Stimulated activated naive B cell treated with anti-CD40 and anti-IgM and Interleukin-4, amounts not matched to agents 10 μg/mL and 1 μg/mL and 100 μg/mL, for 72 hours (primary cell): ENCODE data around the gene RPL27.
A peak's percentile ranks its signal among the peaks of the same experiment; 100 is the strongest.

Experiments used
- ATAC-seq, 2 donors: fragments of 150-1000 bp; cut with Tn5 transposase; replicated peaks; 2 replicates each; pipeline ENCODE4 v1.10.0; 2021; ENCODE audit warnings: moderate library complexity in 1 of 2
- DNase-seq: peaks from one replicate; pipeline ENCODE4 v3.0.0; 2021
- H3K27ac Mint-ChIP-seq: one replicate; pipeline ENCODE4 v1.8.0; 2022; ENCODE audit warnings: mild to moderate bottlenecking, mixed read lengths
- H3K27me3 Mint-ChIP-seq, 2 donors: one replicate each; pipeline ENCODE4 v1.8.0; 2022; ENCODE audit warnings: mixed read lengths in 2 of 2
- H3K36me3 Mint-ChIP-seq, 2 donors: one replicate each; pipeline ENCODE4 v1.8.0; 2022; ENCODE audit warnings: mixed read lengths in 2 of 2, mild to moderate bottlenecking in 1 of 2
- H3K4me1 Mint-ChIP-seq, 2 donors: one replicate each; pipeline ENCODE4 v1.8.0; 2022; ENCODE audit warnings: mixed read lengths in 2 of 2, mild to moderate bottlenecking in 1 of 2
- H3K4me3 Mint-ChIP-seq, 2 donors: one replicate each; pipeline ENCODE4 v1.8.0; 2022; ENCODE audit warnings: mild to moderate bottlenecking in 2 of 2, mixed read lengths in 2 of 2, moderate library complexity in 1 of 2
- H3K9me3 Mint-ChIP-seq, 2 donors: one replicate each; pipeline ENCODE4 v1.8.0; 2022; ENCODE audit warnings: mixed read lengths in 2 of 2, mild to moderate bottlenecking in 1 of 2

Gene RPL27

DNA sequence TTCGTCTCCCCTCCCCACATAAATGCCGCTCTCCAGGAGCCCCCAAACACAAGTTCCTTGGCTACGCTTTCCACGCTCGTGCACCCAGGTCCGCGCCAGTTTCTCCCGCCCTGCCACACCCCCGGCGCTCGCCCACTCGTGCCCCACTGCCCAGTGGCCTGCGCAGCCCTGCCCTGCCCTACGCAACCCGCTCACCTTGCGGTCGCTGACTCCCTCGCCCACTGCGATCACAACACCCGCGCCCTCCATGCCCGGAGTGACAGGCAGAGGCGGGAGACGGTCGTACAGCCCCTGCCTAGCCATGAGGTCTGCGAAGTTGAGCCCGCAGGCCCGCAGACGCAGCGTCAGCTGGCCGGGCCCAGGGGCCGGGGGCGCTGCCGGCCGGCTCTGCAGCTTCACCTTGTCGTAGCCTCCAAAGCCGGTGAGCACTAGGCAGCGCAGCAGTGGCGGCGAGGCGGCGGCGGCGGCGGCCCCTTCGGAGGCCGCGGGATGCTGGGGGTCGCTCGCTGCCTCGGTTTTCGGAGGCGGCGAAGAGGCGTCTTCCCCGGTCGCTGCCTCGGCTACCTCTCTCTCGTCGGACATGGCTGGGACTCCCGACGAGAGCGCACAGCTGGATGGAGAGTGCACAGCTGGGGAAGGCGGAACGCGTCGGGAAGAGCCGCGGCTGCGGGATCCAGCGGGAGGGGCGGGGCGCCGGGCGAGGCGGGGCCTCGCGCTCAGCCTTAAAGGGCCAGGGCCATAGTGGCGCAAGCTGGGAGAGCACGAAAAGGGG, 23.7 kb downstream of the RPL27 start, which contains the start of gene VAT1:
VAT1 (minus strand) TSS at position 645 of the 772 bp plus-strand sequence; CDS start at position 582, 63 bp downstream.
- Mint-ChIP-seq H3K36me3 (no peaks in the 10 kb centered on the region), H3K27ac (peak within 1 kb of the TSS; percentile 96), H3K4me3 (peak within 1 kb of the TSS; percentile 87 to 93), H3K27me3 (no peaks in the 10 kb centered on the region), H3K4me1 (peaks cover 22 to 45% of the 10 kb centered on the region in 2 donors), H3K9me3 (no peaks in the 10 kb centered on the region)
- peak; percentile 34 for DNase-seq
- peak; percentile 52 to 53 for ATAC-seq

DNA sequence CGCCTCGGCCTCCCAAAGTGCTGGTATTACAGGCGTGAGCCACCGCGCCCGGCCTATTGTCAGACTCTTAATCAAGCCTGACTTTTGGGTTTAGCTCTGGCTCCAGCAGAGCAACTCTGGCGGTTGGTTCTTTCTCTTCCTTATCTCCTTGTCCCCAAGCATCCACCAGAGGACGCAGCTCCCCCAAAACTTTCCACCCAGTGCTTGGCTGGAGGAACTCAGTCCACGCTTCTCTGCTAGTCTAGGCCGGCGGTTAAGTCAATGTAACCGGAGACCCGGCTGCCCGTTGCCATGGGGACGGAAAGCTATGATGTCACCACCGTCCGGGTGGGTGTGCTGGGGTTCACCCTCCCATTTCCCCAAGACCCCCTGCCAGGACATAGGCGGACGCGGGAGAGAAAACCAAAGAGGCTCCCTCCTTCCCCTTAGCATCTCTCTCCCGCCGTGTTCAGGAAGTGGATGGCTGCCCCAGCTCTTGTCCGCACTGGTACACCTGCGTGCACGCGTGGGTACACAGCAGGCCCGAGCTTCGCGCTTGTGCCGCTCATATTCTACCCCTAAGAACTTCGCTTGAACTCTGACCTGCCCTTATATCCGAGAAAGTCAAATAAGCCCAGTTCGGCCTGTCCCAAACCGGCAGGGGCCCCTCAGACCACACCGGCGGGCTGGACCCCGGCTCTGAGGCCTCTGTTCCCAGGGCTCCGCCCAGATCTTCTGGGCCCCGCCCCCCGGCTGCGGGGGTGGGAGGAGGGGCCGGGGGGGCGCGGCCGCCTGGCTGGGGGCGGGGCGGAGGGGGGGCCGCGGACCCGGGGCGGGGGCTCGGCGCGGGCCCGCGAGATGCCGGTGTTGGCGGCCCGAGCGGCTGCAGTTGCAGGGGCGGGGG, 26.4 kb downstream of the RPL27 start, which contains the start of gene RND2:
RND2 (plus strand) TSS at position 825 of the 883 bp plus-strand sequence. CDS start 117 bp downstream, outside the sequence.
- ATAC-seq (peak; percentile 75 to 76), DNase-seq (peak; percentile 81)
- Mint-ChIP-seq H3K27ac (peak within 1 kb of the TSS; percentile 94), H3K9me3 (no peaks in the 10 kb centered on the region), H3K36me3 (no peaks in the 10 kb centered on the region), H3K4me1 (peaks cover 18 to 41% of the 10 kb centered on the region in 2 donors), H3K4me3 (peak within 1 kb of the TSS; percentile 85 to 90), H3K27me3 (no peaks in the 10 kb centered on the region)

DNA sequence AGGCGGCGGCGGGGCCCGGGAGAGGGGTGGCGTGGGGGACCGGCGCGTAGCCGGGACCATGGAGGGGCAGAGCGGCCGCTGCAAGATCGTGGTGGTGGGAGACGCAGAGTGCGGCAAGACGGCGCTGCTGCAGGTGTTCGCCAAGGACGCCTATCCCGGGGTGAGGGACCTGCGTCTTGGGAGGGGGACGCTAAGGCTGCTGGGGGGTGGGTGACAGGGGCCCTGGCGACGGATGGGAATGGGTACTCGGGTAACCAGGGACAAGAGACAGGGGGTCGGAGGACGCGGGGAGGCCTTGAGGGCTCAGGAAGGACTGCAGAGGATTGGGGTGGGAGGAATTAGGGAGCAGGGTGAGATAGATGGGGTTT, 27.1 kb downstream of the RPL27 start:
- Mint-ChIP-seq H3K4me1 (peaks cover 18 to 37% of the 10 kb centered on the region in 2 donors), H3K4me3 (peak overlapping the region; percentile 67 to 72), H3K27ac (no peak overlapping the region), H3K36me3 (no peaks in the 10 kb centered on the region), H3K9me3 (no peaks in the 10 kb centered on the region), H3K27me3 (no peaks in the 10 kb centered on the region)
- peak; percentile 1 to 4 for ATAC-seq
- DNase-seq, result no peak

DNA sequence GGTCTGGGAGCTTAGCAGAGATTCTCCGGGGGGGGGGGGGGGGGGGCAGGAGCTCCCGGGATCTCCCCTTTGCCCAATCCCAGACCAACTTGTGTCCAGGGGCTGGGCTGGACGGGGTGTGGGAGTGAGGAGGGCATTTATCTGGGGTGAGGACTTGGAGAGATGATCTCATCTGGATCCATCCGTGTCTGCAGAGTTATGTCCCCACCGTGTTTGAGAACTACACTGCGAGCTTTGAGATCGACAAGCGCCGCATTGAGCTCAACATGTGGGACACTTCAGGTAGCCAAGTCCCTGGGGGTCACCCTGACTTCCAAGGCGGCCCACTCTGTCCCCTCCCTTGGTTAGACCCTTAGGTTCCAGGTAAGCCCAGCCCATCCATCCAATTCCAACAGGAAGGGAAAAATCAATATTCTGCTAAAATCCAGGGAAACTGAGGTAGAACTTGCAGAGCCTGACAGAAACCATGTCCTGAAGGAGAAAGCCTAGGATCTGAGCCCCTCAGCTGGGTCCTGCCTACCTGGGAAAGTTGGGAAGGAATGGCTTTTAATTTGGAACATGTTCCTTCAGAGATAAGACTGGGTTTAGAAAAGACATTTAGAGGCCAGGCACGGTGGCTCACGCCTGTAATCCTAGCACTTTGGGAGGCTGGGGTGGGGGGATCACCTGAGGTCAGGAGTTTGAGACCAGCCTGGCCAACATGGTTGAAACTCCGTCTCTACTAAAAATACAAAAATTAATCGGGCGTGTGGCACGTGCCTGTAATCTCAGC, 27.7 kb downstream of the RPL27 start:
- Mint-ChIP-seq H3K4me3 (peak overlapping the region in 1 of 2 donors; percentile 67), H3K4me1 (peaks cover 16 to 35% of the 10 kb centered on the region in 2 donors), H3K27me3 (no peaks in the 10 kb centered on the region), H3K36me3 (no peaks in the 10 kb centered on the region), H3K27ac (no peak overlapping the region), H3K9me3 (no peaks in the 10 kb centered on the region)
- ATAC-seq (no peak), DNase-seq (no peak)

DNA sequence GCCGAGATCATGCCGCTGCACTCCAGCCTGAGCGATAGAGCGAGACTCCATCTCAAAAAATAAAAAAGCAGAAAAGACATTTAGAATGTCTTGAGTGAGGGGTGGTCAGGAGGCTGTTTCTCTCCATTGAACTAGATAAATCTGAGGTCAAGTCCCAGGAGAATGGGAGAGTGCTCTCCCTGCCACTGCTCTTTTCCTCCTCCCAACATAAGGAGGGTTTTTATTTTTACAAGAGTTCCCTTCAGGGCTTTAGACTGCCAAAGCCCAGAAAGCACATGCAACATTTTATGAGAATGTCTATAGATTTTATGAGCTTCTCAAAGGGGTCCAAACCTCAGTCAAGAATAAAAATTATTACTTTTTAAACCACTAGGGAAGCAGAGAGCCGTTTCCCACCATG, 28.4 kb downstream of the RPL27 start:
- Mint-ChIP-seq H3K4me1 (peaks cover 13 to 29% of the 10 kb centered on the region in 2 donors), H3K36me3 (no peaks in the 10 kb centered on the region), H3K27me3 (no peaks in the 10 kb centered on the region), H3K27ac (no peak overlapping the region), H3K9me3 (no peaks in the 10 kb centered on the region), H3K4me3 (no peak overlapping the region)
- ATAC-seq, result no peak
- DNase-seq, result no peak

DNA sequence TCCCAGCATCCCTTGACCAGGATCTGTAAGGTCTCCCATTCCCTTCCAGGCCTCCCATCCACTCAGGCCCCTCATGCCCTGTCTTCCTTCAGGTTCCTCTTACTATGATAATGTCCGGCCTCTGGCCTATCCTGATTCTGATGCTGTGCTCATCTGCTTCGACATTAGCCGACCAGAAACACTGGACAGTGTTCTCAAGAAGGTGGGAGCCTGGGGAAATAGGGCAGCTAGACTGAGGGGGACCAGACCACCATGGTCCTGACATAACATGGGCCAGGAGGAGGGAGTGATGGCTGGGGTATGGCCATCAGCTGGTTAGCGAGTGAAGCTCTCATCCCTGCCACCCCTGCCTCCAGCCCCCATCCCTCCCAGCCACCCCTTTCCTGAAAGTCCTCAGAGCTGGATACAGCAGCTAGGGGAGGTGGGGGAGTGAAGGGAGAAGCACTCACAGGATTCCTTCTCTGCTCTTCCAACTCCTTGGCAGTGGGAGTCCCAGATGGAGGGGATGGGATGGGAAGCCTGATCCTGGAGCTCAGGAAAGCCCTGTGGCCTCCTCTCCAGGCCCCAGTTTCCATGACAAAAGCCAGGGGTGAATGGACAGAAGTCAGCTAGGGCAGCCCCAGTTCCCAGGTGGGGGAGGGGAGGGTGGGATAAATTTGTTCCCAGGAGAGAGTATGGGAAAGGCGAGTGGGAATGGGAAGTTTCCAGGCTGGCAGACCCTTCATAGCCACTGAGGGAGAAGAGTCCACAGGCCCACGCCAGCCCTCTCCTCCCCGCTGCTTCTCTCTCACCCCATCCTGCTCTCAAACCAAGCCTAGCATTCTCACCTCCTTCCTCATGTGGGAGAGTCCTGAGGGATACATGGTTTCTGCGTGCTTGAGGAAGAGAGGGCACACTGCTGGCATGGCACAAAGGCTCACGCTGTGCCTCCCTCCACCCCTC, 29.1 kb downstream of the RPL27 start:
- peaks cover 11 to 21% of the 10 kb centered on the region in 2 donors for H3K4me1 Mint-ChIP-seq
- no peaks in the 10 kb centered on the region for H3K27me3 Mint-ChIP-seq
- H3K4me3 Mint-ChIP-seq, result no peak overlapping the region
- DNase-seq, result no peak
- H3K27ac Mint-ChIP-seq, result no peak overlapping the region
- H3K36me3 Mint-ChIP-seq, result no peaks in the 10 kb centered on the region
- H3K9me3 Mint-ChIP-seq, result no peaks in the 10 kb centered on the region
- no peak for ATAC-seq

DNA sequence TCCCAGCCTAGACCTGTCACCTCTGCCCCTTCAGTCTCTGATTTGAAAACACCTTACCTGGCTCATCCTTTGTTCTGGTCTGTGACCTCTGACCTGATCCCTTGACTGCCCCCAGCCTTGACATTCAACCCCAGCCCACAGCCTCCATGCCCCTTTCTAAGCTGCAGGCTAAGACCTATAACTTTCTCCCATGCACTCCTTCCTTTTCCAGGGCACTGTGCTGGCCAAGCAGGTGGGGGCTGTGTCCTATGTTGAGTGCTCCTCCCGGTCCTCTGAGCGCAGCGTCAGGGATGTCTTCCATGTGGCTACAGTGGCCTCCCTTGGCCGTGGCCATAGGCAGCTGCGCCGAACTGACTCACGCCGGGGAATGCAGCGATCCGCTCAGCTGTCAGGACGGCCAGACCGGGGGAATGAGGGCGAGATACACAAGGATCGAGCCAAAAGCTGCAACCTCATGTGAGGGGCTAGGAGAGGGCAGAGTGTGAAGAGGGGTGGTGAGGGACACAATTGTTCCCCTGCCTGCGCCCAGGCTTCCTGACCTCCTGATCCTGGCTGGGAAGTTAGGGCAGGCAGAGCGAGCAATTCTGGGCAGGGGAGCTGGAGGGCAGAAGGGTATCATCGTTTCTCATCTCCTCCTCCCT, 30.1 kb downstream of the RPL27 start:
- Mint-ChIP-seq H3K27ac (no peak overlapping the region), H3K36me3 (no peaks in the 10 kb centered on the region), H3K27me3 (no peaks in the 10 kb centered on the region), H3K4me3 (no peak overlapping the region), H3K4me1 (peaks cover 11 to 17% of the 10 kb centered on the region in 2 donors), H3K9me3 (no peaks in the 10 kb centered on the region)
- DNase-seq (no peak), ATAC-seq (no peak)

DNA sequence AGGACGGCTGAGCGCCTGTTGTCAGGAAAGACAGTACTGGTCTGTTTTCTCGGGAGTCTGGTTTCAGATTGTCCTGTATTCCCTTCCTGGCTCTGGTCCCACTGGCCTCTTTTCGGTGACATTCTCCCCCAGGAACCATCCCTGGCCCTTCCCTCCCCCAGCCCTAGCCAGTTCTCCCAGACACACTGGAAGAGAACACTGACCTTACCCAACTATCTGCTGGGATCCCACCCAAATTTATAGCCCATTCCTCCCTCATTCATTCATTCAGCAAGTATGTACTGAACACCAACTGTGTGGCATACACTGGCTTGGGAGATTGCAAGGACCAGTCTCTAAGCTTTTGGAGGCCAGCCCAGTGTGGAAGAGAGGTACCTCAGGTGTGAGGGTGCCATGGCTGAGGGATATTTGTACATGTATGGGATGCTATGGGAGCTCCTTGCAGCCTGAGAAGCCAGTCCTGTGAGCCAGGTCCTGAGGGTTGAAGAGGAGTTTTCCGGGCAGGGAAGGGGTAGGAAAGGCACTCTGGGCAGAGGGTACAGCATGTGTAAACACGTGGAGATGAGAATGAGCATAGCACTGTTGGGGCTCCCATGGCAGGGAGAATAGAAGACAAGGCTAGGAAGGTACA, 32.0 kb downstream of the RPL27 start:
- DNase-seq, result no peak
- no peak overlapping the region for H3K27ac Mint-ChIP-seq
- no peaks in the 10 kb centered on the region for H3K9me3 Mint-ChIP-seq

DNA sequence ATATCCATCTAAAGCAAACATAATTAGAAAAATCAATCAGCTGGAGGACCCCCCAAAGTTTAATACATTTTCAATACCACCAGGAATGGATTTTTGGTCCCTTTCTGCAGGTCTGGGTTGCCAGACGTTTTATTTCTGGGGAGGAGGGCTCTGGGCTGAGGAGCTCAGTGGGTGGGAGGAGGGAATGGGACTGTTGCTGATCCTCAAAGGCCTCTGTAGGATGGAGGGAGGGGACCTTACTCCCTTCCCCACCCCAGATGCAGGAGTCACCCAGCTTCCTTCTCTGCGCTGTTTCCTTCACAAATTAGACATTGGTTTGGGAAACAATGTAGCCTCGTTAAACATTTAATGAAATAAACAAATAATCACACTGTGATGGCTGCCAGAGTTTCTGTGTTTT, 33.4 kb downstream of the RPL27 start:
- Mint-ChIP-seq H3K4me1 (peaks cover 0 to 2% of the 10 kb centered on the region in 2 donors), H3K27ac (no peak overlapping the region), H3K36me3 (no peaks in the 10 kb centered on the region), H3K9me3 (no peaks in the 10 kb centered on the region), H3K27me3 (no peaks in the 10 kb centered on the region), H3K4me3 (no peak overlapping the region)
- ATAC-seq (no peak), DNase-seq (no peak)

More for the DNA sequence above, 32.0 kb downstream of the RPL27 start:
- no peak for ATAC-seq
- no peaks in the 10 kb centered on the region for H3K27me3 Mint-ChIP-seq
- peaks cover 5% of the 10 kb centered on the region in 2 donors for H3K4me1 Mint-ChIP-seq
- H3K36me3 Mint-ChIP-seq, result no peaks in the 10 kb centered on the region
- no peak overlapping the region for H3K4me3 Mint-ChIP-seq

DNA sequence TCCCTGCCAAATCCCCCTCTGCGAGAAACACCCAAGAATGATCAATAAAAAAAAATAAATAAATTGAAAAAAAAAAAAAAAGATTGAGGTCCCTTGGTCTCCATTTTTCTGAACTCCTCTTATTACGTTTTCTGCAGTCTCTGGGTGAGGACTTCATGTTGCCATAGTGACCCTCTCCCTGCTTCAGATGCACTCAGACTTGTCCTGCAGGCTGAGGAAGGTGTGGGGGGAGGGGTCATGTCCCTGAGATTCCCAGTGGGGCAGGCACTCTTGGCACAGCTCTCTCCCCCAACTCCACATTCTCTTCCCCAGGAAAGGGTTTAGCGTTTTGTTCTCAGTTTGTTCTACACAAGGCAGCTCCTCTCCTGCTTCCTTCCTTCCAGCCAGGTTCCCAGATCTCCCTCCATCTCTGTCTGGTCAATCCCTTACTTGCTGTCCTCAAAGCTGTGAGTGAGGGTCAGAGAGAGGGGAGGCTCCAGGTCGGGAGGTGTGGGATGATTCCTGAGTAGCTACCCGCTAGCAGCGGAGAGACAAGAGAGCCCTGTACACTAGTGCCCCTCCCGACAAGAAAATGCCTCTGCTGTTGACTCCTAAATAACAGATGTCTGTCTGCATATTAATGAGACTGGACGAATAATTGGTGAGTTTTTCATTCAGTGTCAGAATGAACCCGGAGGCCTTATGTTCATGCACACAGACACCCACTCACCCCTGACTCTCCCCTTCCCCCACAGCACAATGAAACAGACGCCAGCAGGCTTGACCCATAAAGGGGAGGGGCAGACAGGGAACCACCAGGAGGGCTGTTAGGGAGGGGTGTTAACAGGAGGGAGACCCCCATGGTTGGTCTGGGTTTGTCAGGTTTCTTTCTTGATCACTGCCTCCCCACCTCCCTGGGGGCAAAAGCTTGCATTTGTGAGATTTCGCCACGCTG, 36.0 kb downstream of the RPL27 start:
- H3K36me3 Mint-ChIP-seq, result no peaks in the 10 kb centered on the region
- DNase-seq, result no peak
- no peak overlapping the region for H3K27ac Mint-ChIP-seq
- no peaks in the 10 kb centered on the region for H3K9me3 Mint-ChIP-seq
- H3K27me3 Mint-ChIP-seq, result no peaks in the 10 kb centered on the region
- no peaks in the 10 kb centered on the region for H3K4me1 Mint-ChIP-seq
- no peak for ATAC-seq
- H3K4me3 Mint-ChIP-seq, result no peak overlapping the region

DNA sequence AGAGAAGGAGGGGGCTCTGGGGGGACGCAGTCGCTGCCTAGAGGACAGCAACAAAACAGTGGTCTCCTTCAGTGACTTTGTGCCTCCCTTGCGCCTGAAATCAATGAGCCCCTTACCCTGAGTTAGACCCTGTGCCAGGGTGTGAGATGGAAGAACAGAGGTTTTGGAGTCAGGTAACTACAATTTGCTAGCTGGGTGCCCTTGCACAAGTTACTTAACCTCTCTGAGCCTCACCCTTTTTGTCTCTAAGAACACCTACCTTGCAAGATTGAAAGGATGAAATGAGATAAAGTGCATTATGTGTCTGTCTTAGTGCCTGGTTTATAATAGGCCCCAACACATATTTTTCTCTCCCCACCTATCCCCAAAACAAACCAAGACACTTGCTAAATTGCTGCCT, 36.7 kb downstream of the RPL27 start:
- Mint-ChIP-seq H3K27me3 (no peaks in the 10 kb centered on the region), H3K36me3 (no peaks in the 10 kb centered on the region), H3K4me3 (no peak overlapping the region), H3K4me1 (no peaks in the 10 kb centered on the region), H3K9me3 (no peaks in the 10 kb centered on the region), H3K27ac (no peak overlapping the region)
- no peak for ATAC-seq
- no peak for DNase-seq

DNA sequence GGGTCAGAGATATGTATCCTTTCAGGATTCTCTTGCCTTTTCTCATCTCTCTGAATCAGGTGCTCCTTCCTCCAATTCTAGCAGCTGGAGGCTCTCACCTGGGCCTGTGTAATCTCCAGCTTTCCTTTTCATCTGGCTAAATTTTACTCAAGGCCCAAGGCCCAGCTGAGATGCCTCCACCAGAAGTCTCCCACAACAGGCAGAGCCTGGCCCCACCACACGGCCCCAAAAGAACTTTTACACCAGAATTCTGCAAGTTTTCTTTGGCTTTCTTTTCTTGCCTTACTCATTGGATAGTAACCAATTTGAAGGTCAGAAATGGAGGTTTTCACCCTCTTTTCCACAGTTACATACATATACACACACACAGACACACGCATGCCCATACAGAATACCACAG, 41.4 kb downstream of the RPL27 start:
- no peaks in the 10 kb centered on the region for H3K9me3 Mint-ChIP-seq
- DNase-seq, result no peak
- peaks cover 2 to 4% of the 10 kb centered on the region in 2 donors for H3K36me3 Mint-ChIP-seq
- no peak for ATAC-seq
- H3K4me3 Mint-ChIP-seq, result no peak overlapping the region
- H3K27me3 Mint-ChIP-seq, result no peaks in the 10 kb centered on the region
- H3K27ac Mint-ChIP-seq, result no peak overlapping the region
- no peaks in the 10 kb centered on the region for H3K4me1 Mint-ChIP-seq
